ENCODE data around the gene PRR11.
"Not testable (repeated sequence)": the region's sequence is repeated elsewhere in the genome, so short reads cannot be mapped to it uniquely, and the experiment has no call there.

Gene PRR11

DNA sequence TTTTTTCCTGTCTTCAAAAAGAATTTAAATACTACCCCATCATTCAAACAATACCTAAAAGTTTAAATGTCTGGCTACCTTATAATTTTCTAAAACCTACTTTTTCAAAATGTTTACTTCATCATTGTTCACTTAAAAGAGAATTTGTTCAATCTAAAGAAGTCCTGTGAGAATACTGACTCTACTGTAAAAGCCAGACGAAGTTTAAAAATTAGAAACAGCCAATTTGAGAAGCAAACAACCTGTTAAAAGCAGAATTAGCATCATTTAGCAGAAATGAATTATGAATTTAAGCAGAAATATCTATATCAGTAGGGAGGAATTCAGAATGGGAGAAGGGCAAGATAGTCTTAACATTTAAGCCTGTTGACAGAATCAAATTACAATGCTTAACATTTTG is 2.6 kb upstream of the PRR11 start:
- no peak for DNase-seq

- peak; percentile 26 for DNase-seq
Measured at GRCh38 chr17:59154292-59154720, 1.2 kb upstream of the PRR11 start.

DNA sequence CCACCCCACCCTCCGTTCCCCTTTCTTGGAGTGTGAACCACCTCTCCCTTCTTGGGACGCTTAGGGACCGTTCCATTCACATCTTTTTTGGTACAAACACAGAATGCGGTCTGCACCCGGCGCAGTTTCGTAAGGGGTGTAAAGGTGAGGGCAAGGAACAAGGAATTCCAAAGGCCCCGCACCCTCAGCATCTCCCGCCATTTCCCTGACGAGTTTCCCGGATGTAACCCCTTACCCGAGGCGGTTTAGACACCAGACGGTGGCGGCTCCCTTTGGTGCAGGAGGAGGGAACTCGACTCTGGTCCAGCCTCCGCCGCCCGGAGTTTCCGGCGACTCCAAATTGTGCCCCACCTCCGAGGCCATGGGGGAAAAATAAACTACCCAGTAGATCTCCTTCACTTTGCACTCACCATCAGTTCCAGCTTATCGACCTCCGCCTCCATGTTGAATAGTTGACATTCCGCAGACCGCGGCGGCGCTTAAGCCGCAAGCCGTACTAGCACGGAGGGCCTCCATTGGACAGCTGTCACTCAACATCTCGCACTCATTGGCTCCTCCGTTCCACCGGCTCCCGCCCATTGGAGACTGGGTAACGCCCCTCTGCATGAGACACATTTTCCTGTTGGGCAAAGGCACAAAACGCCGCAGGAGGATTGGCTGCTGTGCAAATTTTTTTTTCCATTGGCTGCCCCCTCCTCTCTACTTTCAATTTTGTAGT is 666 bp upstream of the PRR11 start, which contains the start of gene SKA2:
Gene SKA2 (minus strand): TSS at position 466 of the 718 bp plus-strand sequence. CDS start 23 bp downstream, at position 443.
- no peak for DNase-seq

- no peak for DNase-seq
Measured at GRCh38 chr17:59160157-59161025, 4.8 kb downstream of the PRR11 start.

DNA sequence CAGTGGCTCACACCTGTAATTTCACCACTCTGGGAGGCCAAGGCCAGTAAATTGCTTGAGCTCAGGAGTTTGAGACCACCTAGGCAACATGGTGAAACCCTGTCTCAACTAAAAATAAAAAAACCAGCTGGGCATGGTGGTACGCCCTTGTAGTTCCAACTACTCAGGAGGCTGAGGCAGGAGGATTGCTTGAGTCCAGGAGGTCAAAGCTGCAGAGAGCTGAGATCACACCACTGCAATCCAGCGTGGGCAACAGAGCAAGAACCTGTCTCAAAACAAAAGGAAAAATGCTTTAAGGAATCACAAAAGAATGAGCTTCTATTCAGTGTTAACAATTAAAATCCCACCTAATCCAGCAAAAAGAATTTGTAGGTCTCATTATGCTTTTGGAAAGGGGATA is 5.9 kb downstream of the PRR11 start:
- no peak for DNase-seq

DNA sequence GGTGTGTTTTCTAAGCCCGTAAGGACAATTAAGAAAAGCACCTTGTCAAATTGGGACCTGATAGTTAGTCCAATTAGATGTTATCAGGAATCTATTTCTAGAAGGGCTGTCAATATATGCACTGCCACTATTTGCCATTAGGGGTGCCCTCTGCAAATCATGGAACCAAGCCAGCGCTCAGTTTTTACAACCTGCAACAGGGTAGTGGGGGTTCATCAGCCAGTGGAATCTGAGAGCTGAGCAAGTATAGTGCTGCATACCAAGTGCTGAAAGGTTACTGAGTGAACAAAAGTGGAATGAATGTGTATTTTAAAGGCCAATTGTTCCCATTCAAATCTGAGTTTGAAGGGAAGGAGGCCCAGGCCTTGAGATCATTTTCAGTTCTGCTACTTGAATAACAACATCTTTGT is 10.4 kb downstream of the PRR11 start:
- peak; percentile 19 for DNase-seq

DNA sequence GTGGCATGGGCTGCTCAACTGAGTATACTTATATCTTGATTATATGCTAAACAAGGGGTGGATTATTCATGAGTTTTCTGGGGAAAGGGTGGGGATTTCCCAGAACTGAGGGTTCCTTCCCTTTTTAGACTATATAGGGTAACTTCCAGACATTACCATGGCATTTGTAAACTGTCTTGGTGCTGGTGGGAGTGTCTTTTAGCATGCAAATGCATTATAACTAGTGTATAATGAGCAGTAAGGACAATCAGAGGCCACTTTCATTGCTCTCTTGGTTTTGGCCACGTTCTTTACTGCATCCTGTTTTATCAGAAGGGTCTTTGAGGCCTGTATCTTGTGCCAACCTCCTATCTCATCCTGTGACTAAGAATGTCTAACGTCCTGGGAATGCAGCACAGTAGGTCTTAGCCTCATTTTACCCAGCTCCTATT is 12.0 kb downstream of the PRR11 start:
- DNase-seq, result no peak

DNA sequence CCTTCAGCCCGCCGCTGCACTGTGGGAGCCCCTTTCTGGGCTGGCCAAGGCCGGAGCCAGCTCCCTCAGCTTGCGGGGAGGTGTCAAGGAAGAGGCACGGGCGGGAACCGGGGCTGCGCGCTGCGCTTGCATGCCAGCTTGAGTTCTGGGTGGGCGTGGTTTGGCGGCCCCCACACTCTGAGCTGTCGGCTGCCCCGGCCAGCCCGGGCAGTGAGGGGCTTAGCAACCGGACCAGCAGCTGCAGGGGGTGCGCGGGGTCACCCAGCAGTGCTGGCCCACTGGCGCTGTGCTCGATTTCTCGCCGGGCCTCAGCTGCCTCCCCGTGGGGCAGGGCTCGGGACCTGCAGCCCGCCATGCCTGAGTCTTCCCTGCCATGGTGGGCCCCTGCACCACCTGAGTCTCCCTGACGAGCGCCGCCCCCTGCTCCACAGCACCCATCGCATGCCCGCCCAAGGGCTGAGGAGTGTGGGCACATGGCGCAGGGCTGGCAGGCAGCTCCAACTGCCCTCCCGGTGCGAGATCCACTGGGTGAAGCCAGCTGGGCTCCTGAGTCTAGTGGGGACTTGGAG is 17.0 kb downstream of the PRR11 start:
- no peak for DNase-seq

DNA sequence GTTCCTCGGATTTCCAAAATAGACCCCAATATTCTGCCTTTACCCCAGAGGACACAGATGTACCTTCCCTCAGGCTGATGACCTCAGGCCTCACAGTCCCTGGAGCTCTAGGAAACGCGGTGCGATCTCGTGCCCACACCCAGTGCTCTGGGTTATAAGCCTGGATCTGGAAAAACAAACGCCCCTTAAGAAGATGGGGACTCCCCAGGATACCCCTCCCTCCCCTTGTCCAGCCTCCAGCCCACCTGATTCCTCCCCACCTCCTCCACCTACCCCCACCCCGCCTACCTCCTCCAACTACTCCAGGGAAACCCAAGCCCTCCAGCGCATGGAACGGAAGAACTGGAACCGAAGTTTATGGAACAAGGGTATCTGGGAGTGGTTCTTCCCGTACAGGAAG is 19.1 kb downstream of the PRR11 start:
- no peak for DNase-seq

GRCh38 chr17:59175076-59175475 is 19.5 kb downstream of the PRR11 start:
- no peak for DNase-seq

- DNase-seq, result no peak
Measured at GRCh38 chr17:59178266-59178985, 22.9 kb downstream of the PRR11 start.

DNA sequence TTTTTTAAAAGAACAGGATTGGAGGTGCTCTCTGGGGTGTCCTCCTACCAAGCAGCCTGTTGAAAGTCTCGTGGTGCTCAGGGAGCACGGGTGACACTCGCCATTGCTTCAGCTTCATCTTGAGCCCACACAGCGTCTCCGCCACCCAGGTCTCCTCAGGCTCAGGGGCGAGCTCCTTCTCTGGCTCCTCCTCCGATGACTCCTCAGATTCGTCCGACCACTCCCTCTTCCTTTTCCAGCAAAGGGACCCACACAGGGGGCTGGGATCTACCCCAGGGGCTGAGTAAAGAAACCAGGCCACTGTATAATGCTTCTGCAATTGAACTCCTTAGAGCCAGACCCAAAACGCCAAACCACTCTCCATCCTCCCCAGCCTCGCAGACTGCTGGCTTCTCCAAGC is 24.1 kb downstream of the PRR11 start:
- not testable (repeated sequence) for DNase-seq

- no peak for DNase-seq
Measured at GRCh38 chr17:59180626-59181025, 25.1 kb downstream of the PRR11 start.

GRCh38 chr17:59181481-59181880 is 25.9 kb downstream of the PRR11 start:
- no peak for DNase-seq

GRCh38 chr17:59185997-59186396 is 30.5 kb downstream of the PRR11 start:
- DNase-seq, result no peak

- no peak for DNase-seq
Measured at GRCh38 chr17:59186850-59187249, 31.3 kb downstream of the PRR11 start.

DNA sequence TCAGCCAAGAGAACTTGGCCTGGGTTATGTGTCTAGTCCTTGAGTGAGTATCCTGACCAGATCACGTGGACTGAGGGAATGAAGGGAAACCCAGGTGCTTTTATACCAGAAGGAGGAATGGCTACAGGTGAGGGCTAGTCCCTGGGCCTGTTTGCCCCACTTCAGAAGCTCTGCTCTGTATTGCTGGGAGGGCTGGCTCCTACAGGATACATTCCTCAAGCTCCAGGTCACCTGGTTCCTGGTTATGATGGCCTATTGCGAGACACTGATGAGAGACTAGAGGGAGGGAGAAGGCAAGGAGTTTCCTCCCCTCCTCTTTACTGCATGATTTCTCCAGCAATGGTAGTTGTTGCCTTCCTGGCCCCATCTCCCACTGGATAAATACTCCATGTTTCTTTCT is 35.3 kb downstream of the PRR11 start:
- DNase-seq, result no peak

DNA sequence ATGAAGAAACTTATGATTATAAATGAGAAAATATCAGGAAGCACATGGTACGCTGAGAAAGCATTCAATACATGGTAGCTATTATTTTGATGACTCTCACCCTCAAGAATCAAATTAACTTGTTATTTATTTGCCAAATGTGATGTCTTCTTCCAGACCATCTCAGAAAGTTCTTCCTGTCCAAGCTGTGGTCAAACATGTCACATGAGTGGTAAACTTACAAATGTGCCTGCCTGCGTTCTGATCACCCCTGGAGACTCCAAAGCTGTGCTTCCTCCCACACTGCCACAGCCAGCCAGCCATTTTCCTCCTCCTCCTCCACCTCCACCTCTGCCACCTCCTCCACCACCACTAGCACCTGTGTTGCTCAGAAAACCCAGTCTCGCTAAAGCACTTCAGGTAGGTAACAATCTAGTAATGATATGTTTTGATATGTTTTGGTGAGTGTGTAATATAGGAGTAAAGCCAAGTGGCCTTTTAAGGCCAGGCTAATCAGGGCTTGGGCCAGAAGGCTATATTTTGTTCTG is 37.9 kb downstream of the PRR11 start:
- DNase-seq, result no peak

DNA sequence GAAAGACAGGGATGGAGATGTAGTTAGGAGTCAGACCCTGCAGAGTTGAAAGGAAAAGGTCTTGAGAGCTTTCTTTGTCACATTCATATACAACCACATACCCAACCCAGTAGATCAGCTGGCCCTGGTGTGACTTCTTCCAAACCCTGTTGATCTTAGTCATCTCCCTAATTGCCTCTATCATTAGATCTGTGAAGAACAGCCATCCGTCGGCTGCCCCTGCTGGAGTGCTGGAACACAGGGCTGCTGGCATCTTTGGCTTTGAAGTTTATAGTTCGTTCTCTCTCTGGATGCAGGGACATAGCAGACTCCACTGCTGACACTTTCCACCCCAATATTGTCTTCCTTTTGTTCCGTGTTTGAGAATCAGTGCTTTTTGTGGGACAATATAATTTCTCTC is 43.9 kb downstream of the PRR11 start:
- DNase-seq, result no peak

DNA sequence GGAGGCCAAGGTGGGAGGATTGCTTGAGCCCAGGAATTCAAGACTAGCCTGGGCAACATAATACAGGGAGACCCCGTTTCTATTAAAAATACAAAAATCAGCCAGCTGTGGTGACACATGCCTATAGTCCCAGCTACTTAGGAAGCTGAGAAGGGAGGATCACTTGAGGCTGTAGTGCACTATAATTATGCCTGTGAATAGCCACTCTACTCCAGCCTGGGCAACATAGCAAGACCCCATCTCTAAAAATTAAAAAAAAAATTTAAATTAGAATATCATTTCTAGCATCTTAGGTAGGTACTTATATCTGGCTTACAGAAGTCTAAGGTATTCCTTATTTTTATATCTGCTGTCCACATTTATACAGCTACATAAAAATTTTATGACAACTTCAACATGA is 46.8 kb downstream of the PRR11 start:
- DNase-seq, result no peak

GRCh38 chr17:59219370-59219769 is 63.8 kb downstream of the PRR11 start:
- DNase-seq, result no peak

GRCh38 chr17:59219992-59220327 is 64.4 kb downstream of the PRR11 start:
- DNase-seq, result no peak
